GM21717 (cell line): ENCODE data around the gene CYRIA.

Source experiments
- ATAC-seq: cut with Tn5 transposase; IDR thresholded peaks from one replicate; pipeline ENCODE4 v1.9.1; 2021; ENCODE audit warnings: mild to moderate bottlenecking, moderate library complexity; ENCODE audit not compliant: unreplicated experiment

The CYRIA gene

GRCh38 chr2:16671760-16672159 lies 6.1 kb upstream of the CYRIA start:
- ATAC-seq, result no peak

GRCh38 chr2:16669388-16669787 lies 3.8 kb upstream of the CYRIA start:
- no peak for ATAC-seq

GRCh38 chr2:16666449-16666801 lies 791 bp upstream of the CYRIA start:
- ATAC-seq, result no peak

- peak; percentile 14 for ATAC-seq
Observed at GRCh38 chr2:16664809-16665747, 556 bp downstream of the CYRIA start.

- no peak for ATAC-seq
Observed at GRCh38 chr2:16664052-16664731, 1.4 kb downstream of the CYRIA start.

GRCh38 chr2:16663121-16663905 lies 2.3 kb downstream of the CYRIA start:
- ATAC-seq, result no peak

GRCh38 chr2:16661936-16662839 lies 3.4 kb downstream of the CYRIA start:
- no peak for ATAC-seq

- ATAC-seq, result no peak
Observed at GRCh38 chr2:16661526-16661925, 4.1 kb downstream of the CYRIA start.

GRCh38 chr2:16660556-16660955 lies 5.1 kb downstream of the CYRIA start:
- no peak for ATAC-seq

- no peak for ATAC-seq
Observed at GRCh38 chr2:16660114-16660513, 5.5 kb downstream of the CYRIA start.

GRCh38 chr2:16658076-16658739 lies 7.4 kb downstream of the CYRIA start:
- no peak for ATAC-seq

GRCh38 chr2:16657671-16658070 lies 8.0 kb downstream of the CYRIA start:
- ATAC-seq, result no peak

- ATAC-seq, result peak; percentile 81
Observed at GRCh38 chr2:16656784-16657391, 8.7 kb downstream of the CYRIA start.

GRCh38 chr2:16655905-16656642 lies 9.6 kb downstream of the CYRIA start:
- no peak for ATAC-seq

GRCh38 chr2:16655445-16655837 lies 10.2 kb downstream of the CYRIA start:
- no peak for ATAC-seq

GRCh38 chr2:16654833-16655444 lies 10.7 kb downstream of the CYRIA start:
- no peak for ATAC-seq

GRCh38 chr2:16653799-16654198 lies 11.8 kb downstream of the CYRIA start:
- ATAC-seq, result peak; percentile 63

GRCh38 chr2:16653083-16653375 lies 12.6 kb downstream of the CYRIA start:
- no peak for ATAC-seq
